Measurements from ENCODE around the gene ZNF415.
"Not testable (repeated sequence)": the region's sequence is repeated elsewhere in the genome, so short reads cannot be mapped to it uniquely, and the experiment has no call there.

Gene ZNF415

GRCh38 chr19:53131085-53131590 is 1.6 kb downstream of the ZNF415 start:
- Histone ChIP-seq H3K9ac (ENCODE audit: insufficient read length, low read depth) (no peak overlapping the region), H3K9me3 (ENCODE audit: insufficient read depth, low read length) (no peaks in the 10 kb centered on the region), H3K4me3 (ENCODE audit: insufficient read length, low read depth) (no peak overlapping the region), H3K27me3 (ENCODE audit: insufficient read depth, insufficient read length) (no peaks in the 10 kb centered on the region), H3K36me3 (ENCODE audit: insufficient read depth, insufficient read length, low read length) (peaks cover 3% of the 10 kb centered on the region), H3K4me1 (ENCODE audit: insufficient read depth, insufficient read length) (no peaks in the 10 kb centered on the region)
- DNase-seq (ENCODE audit: low read depth, low spot score), result no peak
- TF ChIP-seq SUZ12 (IDR thresholded peaks at IDR 0.05; ENCODE audit: extremely low read depth, insufficient read depth, insufficient read length) (no peak), ZNF274 (IDR thresholded peaks at IDR 0.05; ENCODE audit: low read depth, low read length) (no peak), YY1 (IDR thresholded peaks at IDR 0.05; ENCODE audit: insufficient read depth, insufficient read length) (no peak)

GRCh38 chr19:53130506-53130905 is 2.2 kb downstream of the ZNF415 start:
- Histone ChIP-seq H3K9ac (ENCODE audit: insufficient read length, low read depth) (no peak overlapping the region), H3K36me3 (ENCODE audit: insufficient read depth, insufficient read length, low read length) (peaks cover 3% of the 10 kb centered on the region), H3K4me1 (ENCODE audit: insufficient read depth, insufficient read length) (no peaks in the 10 kb centered on the region), H3K9me3 (ENCODE audit: insufficient read depth, low read length) (no peaks in the 10 kb centered on the region), H3K27me3 (ENCODE audit: insufficient read depth, insufficient read length) (no peaks in the 10 kb centered on the region), H3K4me3 (ENCODE audit: insufficient read length, low read depth) (no peak overlapping the region)
- DNase-seq (ENCODE audit: low read depth, low spot score), result no peak
- TF ChIP-seq ZNF274 (IDR thresholded peaks at IDR 0.05; ENCODE audit: low read depth, low read length), result no peak
- no peak for TF ChIP-seq YY1 (IDR thresholded peaks at IDR 0.05; ENCODE audit: insufficient read depth, insufficient read length)
- TF ChIP-seq SUZ12 (IDR thresholded peaks at IDR 0.05; ENCODE audit: extremely low read depth, insufficient read depth, insufficient read length), result no peak

GRCh38 chr19:53126733-53127526 is 5.8 kb downstream of the ZNF415 start:
- not testable (repeated sequence) for H3K9me3 ChIP-seq (ENCODE audit: insufficient read depth, low read length); H3K27me3 ChIP-seq (ENCODE audit: insufficient read depth, insufficient read length); DNase-seq (ENCODE audit: low read depth, low spot score); H3K4me1 ChIP-seq (ENCODE audit: insufficient read depth, insufficient read length); H3K4me3 ChIP-seq (ENCODE audit: insufficient read length, low read depth); H3K9ac ChIP-seq (ENCODE audit: insufficient read length, low read depth)
- peaks cover 21% of the 10 kb centered on the region for H3K36me3 ChIP-seq (ENCODE audit: insufficient read depth, insufficient read length, low read length)

- TF ChIP-seq YY1 (IDR thresholded peaks at IDR 0.05; ENCODE audit: insufficient read depth, insufficient read length), result no peak
- no peak for TF ChIP-seq ZNF274 (IDR thresholded peaks at IDR 0.05; ENCODE audit: low read depth, low read length)
- no peak for TF ChIP-seq SUZ12 (IDR thresholded peaks at IDR 0.05; ENCODE audit: extremely low read depth, insufficient read depth, insufficient read length)
- Histone ChIP-seq H3K27me3 (ENCODE audit: insufficient read depth, insufficient read length) (no peaks in the 10 kb centered on the region), H3K9me3 (ENCODE audit: insufficient read depth, low read length) (peaks cover 1% of the 10 kb centered on the region; the same call in 1 of the 2 replicates), H3K36me3 (ENCODE audit: insufficient read depth, insufficient read length, low read length) (peaks cover 21% of the 10 kb centered on the region), H3K4me1 (ENCODE audit: insufficient read depth, insufficient read length) (no peaks in the 10 kb centered on the region), H3K9ac (ENCODE audit: insufficient read length, low read depth) (no peak overlapping the region), H3K4me3 (ENCODE audit: insufficient read length, low read depth) (no peak overlapping the region)
- no peak for DNase-seq (ENCODE audit: low read depth, low spot score)
These were observed 9.3 kb downstream of the ZNF415 start for GRCh38 chr19:53123400-53123799.

- Histone ChIP-seq H3K27me3 (ENCODE audit: insufficient read depth, insufficient read length) (no peaks in the 10 kb centered on the region), H3K4me1 (ENCODE audit: insufficient read depth, insufficient read length) (no peaks in the 10 kb centered on the region), H3K36me3 (ENCODE audit: insufficient read depth, insufficient read length, low read length) (peaks cover 67% of the 10 kb centered on the region), H3K9ac (ENCODE audit: insufficient read length, low read depth) (no peak overlapping the region), H3K4me3 (ENCODE audit: insufficient read length, low read depth) (no peak overlapping the region), H3K9me3 (ENCODE audit: insufficient read depth, low read length) (peaks cover 35% of the 10 kb centered on the region)
- DNase-seq (ENCODE audit: low read depth, low spot score), result no peak
- TF ChIP-seq SUZ12 (IDR thresholded peaks at IDR 0.05; ENCODE audit: extremely low read depth, insufficient read depth, insufficient read length) (no peak), ZNF274 (IDR thresholded peaks at IDR 0.05; ENCODE audit: low read depth, low read length) (no peak), YY1 (IDR thresholded peaks at IDR 0.05; ENCODE audit: insufficient read depth, insufficient read length) (no peak)
These were observed 20.4 kb downstream of the ZNF415 start for GRCh38 chr19:53112286-53112685.

GRCh38 chr19:53109527-53109926 is 23.2 kb downstream of the ZNF415 start:
- Histone ChIP-seq H3K9me3 (ENCODE audit: insufficient read depth, low read length) (peaks cover 26% of the 10 kb centered on the region), H3K4me3 (ENCODE audit: insufficient read length, low read depth) (no peak overlapping the region), H3K36me3 (ENCODE audit: insufficient read depth, insufficient read length, low read length) (peaks cover 46% of the 10 kb centered on the region), H3K4me1 (ENCODE audit: insufficient read depth, insufficient read length) (no peaks in the 10 kb centered on the region), H3K9ac (ENCODE audit: insufficient read length, low read depth) (no peak overlapping the region), H3K27me3 (ENCODE audit: insufficient read depth, insufficient read length) (no peaks in the 10 kb centered on the region)
- no peak for DNase-seq (ENCODE audit: low read depth, low spot score)
- TF ChIP-seq YY1 (IDR thresholded peaks at IDR 0.05; ENCODE audit: insufficient read depth, insufficient read length), result no peak
- no peak for TF ChIP-seq SUZ12 (IDR thresholded peaks at IDR 0.05; ENCODE audit: extremely low read depth, insufficient read depth, insufficient read length)
- TF ChIP-seq ZNF274 (IDR thresholded peaks at IDR 0.05; ENCODE audit: low read depth, low read length), result no peak

- no peaks in the 10 kb centered on the region for H3K27me3 ChIP-seq (ENCODE audit: insufficient read depth, insufficient read length)
These were observed 29.2 kb downstream of the ZNF415 start, which contains the start of gene ZNF160 for GRCh38 chr19:53103234-53104203. ZNF160 (minus strand) TSS chr19:53103422; CDS start chr19:53086276, 17,146 bp downstream.

More at GRCh38 chr19:53103234-53104203, 29.2 kb downstream of the ZNF415 start, which contains the start of gene ZNF160:
- peaks cover 7% of the 10 kb centered on the region for H3K9me3 ChIP-seq (ENCODE audit: insufficient read depth, low read length)
- no peaks in the 10 kb centered on the region for H3K4me1 ChIP-seq (ENCODE audit: insufficient read depth, insufficient read length)
- H3K4me3 ChIP-seq (ENCODE audit: insufficient read length, low read depth), result peak within 1 kb of the TSS; percentile 95
- peaks cover 29% of the 10 kb centered on the region for H3K36me3 ChIP-seq (ENCODE audit: insufficient read depth, insufficient read length, low read length)
- H3K9ac ChIP-seq (ENCODE audit: insufficient read length, low read depth), result peak within 1 kb of the TSS; percentile 95
- TF ChIP-seq ZNF274 (IDR thresholded peaks at IDR 0.05; ENCODE audit: low read depth, low read length) (no peak), SUZ12 (IDR thresholded peaks at IDR 0.05; ENCODE audit: extremely low read depth, insufficient read depth, insufficient read length) (no peak), YY1 (IDR thresholded peaks at IDR 0.05; ENCODE audit: insufficient read depth, insufficient read length) (no peak)
- DNase-seq (ENCODE audit: low read depth, low spot score), result peak; percentile 96
